Fibroblast of the aortic adventitia (primary cell): ENCODE results near the gene SLC5A5. TPM values are rescaled to one million over a fixed set of nuclear protein-coding genes. Genes with fewer than 3 reads are reported as not detected.

Source experiments
- DNase-seq: peaks from one replicate; pipeline ENCODE4 v3.0.0-alpha.2; 2010; ENCODE audit warnings: low read depth
- H3K4me3 ChIP-seq: 2 replicates; pipeline ENCODE4 v1.5.1; 2011; ENCODE audit warnings: low read depth, mild to moderate bottlenecking, control low read depth, low read length, moderate library complexity
- CTCF ChIP-seq: IDR thresholded peaks from 2 replicates; pipeline ENCODE4 v1.5.1; 2011; ENCODE audit warnings: mild to moderate bottlenecking, low read length, control low read depth, inconsistent platforms; ENCODE audit not compliant: insufficient read depth
- total RNA-seq: library from RNA; depleted of rRNA; stranded (reverse); fragments of >200 nt; gene quantifications from 2 replicates; pipeline ENCODE4 v1.2.3, GENCODE V29; 2012; ENCODE audit warnings: low replicate concordance

Gene SLC5A5
- total RNA-seq, 1 donor = not detected

- no peak for TF ChIP-seq CTCF
- no peak for DNase-seq
- H3K4me3 ChIP-seq = no peak overlapping the region
Observed at GRCh38 chr19:17872251-17873001, 681 bp downstream of the SLC5A5 start.

GRCh38 chr19:17873786-17874757 lies 2.3 kb downstream of the SLC5A5 start:
- H3K4me3 ChIP-seq = no peak overlapping the region
- DNase-seq = no peak
- no peak for TF ChIP-seq CTCF

GRCh38 chr19:17874758-17875135 lies 3.0 kb downstream of the SLC5A5 start:
- DNase-seq = no peak
- TF ChIP-seq CTCF = no peak
- no peak overlapping the region for H3K4me3 ChIP-seq

- DNase-seq = no peak
- TF ChIP-seq CTCF = no peak
- no peak overlapping the region for H3K4me3 ChIP-seq
Observed at GRCh38 chr19:17877696-17878095, 6.0 kb downstream of the SLC5A5 start.

GRCh38 chr19:17879466-17879865 lies 7.7 kb downstream of the SLC5A5 start:
- TF ChIP-seq CTCF = no peak
- DNase-seq = no peak
- no peak overlapping the region for H3K4me3 ChIP-seq

GRCh38 chr19:17881701-17882100 lies 10.0 kb downstream of the SLC5A5 start:
- no peak for TF ChIP-seq CTCF

More at GRCh38 chr19:17881701-17882100, 10.0 kb downstream of the SLC5A5 start:
- DNase-seq = no peak
- no peak overlapping the region for H3K4me3 ChIP-seq
